ENCODE results near the gene SLC26A4.

SLC26A4 gene

GRCh38 chr7:107743567-107744344 is 83.1 kb downstream of the SLC26A4 start, which contains the start of gene CBLL1:
CBLL1 (plus strand) TSS chr7:107744142; CDS start chr7:107744164, 22 bp downstream.
- no peak for TF ChIP-seq JUND (IDR thresholded peaks at IDR 0.05; ENCODE audit: low read depth)
- DNase-seq (ENCODE audit: low read depth in 1 of 2, low spot score in 1 of 2), result peak; percentile 55 to 94
- in situ Hi-C loops (cut with HindIII; ENCODE audit: low pct_unique_long_range_greater_than_20kb, low sequenced_read_pairs), result no loop called here

DNA sequence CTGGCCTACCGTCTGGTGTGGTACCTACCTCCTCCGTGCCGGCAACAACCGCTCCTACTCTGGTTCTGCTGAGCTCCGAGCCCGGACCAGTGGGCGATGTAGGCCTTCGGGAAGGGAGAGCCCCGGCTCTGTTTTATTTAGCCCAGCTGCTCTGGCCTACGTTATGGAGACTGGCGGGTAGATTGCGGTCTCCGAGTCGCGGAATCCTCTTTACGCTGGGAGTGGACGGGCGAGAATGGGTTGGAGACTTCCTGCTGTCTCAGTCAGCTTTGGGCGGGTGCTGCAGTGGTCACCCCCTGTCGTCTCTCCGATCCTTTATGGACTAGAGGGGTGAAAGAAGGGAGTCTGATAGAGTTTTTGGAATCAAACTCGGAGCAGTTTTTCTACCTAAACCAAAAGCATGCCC is 83.7 kb downstream of the SLC26A4 start:
- in situ Hi-C loops (cut with HindIII; ENCODE audit: low pct_unique_long_range_greater_than_20kb, low sequenced_read_pairs), result no loop called here
- DNase-seq (ENCODE audit: low read depth in 1 of 2, low spot score in 1 of 2), result no peak
- TF ChIP-seq JUND (IDR thresholded peaks at IDR 0.05; ENCODE audit: low read depth), result no peak

GRCh38 chr7:107746006-107746405 is 85.4 kb downstream of the SLC26A4 start:
- TF ChIP-seq JUND (IDR thresholded peaks at IDR 0.05; ENCODE audit: low read depth), result no peak
- in situ Hi-C loops (cut with HindIII; ENCODE audit: low pct_unique_long_range_greater_than_20kb, low sequenced_read_pairs), result no loop called here
- no peak for DNase-seq (ENCODE audit: low read depth in 1 of 2, low spot score in 1 of 2)

DNA sequence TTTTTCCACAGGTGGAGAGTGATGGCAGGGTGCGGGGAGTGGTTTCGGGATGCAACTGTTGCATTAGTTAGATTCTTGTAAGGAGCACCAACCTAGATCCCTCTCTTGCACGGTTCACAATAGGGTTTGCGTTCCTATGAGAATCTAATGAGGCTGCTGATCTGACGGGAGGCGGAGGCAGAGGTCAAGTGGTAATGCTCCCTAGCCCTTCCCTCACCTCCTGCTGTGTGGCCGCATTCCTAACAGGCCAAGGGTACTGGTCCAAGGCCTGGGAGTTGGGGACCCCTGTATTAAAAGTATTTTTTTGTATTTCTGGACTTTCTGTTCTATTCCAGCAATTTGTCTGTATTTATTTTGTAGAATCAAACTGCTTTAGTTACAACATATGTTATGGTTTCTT is 90.5 kb downstream of the SLC26A4 start:
- in situ Hi-C loops (cut with HindIII; ENCODE audit: low pct_unique_long_range_greater_than_20kb, low sequenced_read_pairs), result no loop called here
- DNase-seq (ENCODE audit: low read depth in 1 of 2, low spot score in 1 of 2), result no peak
- TF ChIP-seq JUND (IDR thresholded peaks at IDR 0.05; ENCODE audit: low read depth), result no peak

DNA sequence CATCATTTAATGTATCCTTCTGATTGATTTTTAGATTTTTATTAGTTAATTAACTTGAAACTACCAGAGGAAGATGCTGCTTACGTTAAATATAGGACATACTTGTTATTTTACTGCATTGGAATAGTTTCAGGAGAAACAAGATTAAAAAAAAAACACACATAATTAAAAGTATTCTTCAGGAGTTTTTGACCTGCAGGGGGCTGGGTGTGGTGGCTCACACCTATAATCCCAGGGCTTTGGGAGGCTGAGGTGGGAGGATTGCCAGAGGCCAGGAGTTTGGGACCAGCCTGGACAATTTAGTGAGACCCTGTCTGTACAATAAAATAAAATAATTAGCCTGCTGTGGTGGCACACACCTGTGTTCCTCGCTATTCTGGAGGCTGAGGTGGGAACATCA is 94.0 kb downstream of the SLC26A4 start:
- in situ Hi-C loops (cut with HindIII; ENCODE audit: low pct_unique_long_range_greater_than_20kb, low sequenced_read_pairs), result no loop called here
- TF ChIP-seq JUND (IDR thresholded peaks at IDR 0.05; ENCODE audit: low read depth), result no peak
- no peak for DNase-seq (ENCODE audit: low read depth in 1 of 2, low spot score in 1 of 2)

DNA sequence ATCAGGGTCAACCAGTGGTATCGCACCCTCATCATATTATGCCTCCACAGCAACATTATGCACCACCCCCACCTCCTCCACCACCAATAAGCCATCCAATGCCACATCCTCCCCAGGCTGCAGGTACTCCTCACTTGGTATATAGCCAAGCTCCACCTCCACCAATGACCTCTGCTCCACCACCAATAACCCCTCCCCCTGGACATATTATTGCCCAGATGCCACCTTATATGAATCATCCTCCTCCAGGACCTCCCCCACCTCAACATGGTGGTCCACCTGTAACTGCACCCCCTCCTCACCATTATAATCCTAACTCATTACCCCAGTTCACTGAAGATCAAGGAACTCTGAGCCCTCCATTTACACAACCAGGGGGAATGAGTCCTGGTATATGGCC is 98.0 kb downstream of the SLC26A4 start:
- TF ChIP-seq JUND (IDR thresholded peaks at IDR 0.05; ENCODE audit: low read depth), result no peak
- in situ Hi-C loops (cut with HindIII; ENCODE audit: low pct_unique_long_range_greater_than_20kb, low sequenced_read_pairs), result no loop called here
- no peak for DNase-seq (ENCODE audit: low read depth in 1 of 2, low spot score in 1 of 2)

DNA sequence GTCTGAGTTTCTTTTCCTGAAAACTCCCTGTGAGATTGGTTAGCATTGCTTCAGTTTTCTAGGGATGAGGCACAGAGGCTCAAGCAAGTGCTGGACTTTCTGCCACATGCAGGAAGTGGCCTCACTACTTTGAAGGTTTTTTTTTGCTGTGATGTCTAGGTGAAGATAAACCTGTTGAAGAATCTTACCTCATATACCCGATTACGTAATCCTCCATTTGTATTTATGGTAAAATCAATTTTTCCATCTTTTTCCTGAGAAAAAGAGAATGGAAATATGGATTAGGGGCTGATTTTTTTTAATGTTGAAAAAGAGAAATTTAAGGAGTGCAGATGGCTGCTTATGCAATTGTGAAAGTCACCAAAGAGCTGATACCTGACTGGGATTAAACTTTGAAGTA is 106.8 kb downstream of the SLC26A4 start:
- no peak for TF ChIP-seq JUND (IDR thresholded peaks at IDR 0.05; ENCODE audit: low read depth)
- DNase-seq (ENCODE audit: low read depth in 1 of 2, low spot score in 1 of 2), result no peak
- in situ Hi-C loops (cut with HindIII; ENCODE audit: low pct_unique_long_range_greater_than_20kb, low sequenced_read_pairs), result no loop called here

Measured in T47D (cell line).